GM18502 (cell line): ENCODE results near the gene STEAP3.

Source experiments
- ATAC-seq: cut with Tn5 transposase; IDR thresholded peaks from one replicate; pipeline ENCODE4 v1.9.1; 2021; ENCODE audit warnings: mild to moderate bottlenecking; ENCODE audit not compliant: unreplicated experiment, poor library complexity

STEAP3 gene

DNA sequence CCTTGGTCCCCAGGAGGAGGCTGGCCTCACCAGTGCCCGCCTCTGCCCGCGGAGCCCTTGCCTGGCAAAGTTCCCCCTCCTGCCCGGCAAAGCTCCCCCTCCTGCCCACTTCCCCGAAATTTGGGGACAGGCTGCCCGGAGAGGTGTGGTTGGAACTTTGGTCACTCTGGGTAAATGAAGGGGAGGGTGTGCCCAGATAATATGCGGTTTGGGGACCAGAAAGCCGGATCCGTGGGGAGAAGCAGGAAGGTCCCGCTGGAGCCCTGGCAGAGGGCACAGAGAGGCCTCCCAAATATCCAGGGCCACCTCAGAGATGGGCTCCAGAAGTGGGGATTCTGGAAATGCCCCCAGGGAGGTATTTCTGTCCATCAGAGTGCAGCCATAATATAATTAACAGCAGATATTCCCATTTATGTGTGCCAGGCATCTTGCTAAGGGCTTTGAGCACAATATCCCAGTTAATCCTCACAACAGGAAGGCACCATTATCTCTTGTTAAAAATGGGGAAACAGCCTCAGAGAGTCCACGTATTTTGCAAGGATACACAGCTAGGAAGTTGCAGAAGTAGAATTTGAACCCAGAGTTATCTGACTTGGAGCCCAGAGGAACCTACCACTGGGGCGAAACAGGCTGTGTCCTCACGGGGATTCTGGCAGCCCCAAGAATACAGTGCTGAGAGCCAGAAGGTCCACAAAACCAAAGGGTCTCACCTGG is 914 bp downstream of the STEAP3 start:
- no peak for ATAC-seq

- ATAC-seq = no peak
These were observed 1.7 kb downstream of the STEAP3 start for GRCh38 chr2:119225105-119225865.

DNA sequence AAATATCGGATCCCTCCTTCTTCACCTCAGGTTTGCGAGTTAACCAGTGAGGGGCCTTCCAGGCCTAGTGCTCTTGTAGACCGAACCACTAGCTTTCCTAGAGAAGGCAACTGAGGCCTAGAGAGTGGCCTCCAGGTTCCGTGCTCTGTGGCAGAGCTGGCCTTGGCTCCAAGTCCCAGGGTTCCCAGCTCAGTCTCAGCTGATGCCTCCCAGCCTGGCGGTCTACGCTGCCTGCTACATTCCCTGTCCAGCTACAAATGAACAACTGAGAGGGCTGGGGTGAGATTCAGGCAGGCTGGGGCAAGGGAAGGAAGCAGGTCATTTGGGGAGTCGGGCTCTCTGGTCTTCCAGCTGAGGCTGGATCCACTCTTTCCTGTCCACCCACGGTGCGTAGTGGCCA is 2.3 kb downstream of the STEAP3 start:
- ATAC-seq = no peak

- ATAC-seq = no peak
These were observed 3.7 kb downstream of the STEAP3 start for GRCh38 chr2:119227346-119227745.

DNA sequence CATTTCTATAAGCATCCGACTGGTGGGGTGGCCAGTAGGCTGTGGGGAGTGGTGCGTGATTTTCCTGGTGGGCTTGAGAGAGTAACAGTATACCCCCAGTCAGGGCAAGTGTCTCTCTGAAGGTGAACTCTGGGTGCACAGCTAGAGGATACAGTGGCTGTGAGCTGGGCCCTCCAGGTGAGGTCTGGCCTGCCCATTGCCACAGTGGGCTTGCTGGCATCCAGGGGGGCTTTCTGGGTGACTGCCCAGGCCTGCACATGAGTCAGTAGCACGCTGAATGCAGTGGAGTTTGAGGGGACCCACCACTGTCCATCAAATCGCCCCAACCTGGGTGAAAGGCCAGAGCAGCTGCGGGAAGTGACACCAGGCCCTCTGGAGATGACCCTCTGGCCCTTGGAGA is 4.5 kb downstream of the STEAP3 start:
- ATAC-seq = no peak

DNA sequence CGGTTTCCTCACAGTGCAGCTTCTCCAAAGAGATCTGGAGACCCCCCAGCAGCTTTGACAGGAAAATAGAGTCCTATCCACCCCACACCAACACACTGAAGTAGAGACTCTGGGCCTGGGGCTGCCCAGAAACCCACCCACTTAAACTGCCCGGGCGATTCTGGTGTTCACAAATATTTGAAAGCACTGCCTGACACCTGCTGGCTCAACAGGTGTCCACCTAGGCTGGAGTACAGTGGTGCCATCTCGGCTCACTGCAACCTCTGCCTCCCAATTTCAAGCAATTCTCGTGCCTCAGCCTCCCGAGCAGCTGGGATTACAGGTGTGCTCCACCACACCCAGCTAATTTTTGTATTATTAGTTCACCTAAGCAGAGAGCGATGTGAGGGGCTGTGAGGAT is 5.3 kb downstream of the STEAP3 start:
- no peak for ATAC-seq

GRCh38 chr2:119229716-119230115 is 6.1 kb downstream of the STEAP3 start:
- ATAC-seq = no peak

DNA sequence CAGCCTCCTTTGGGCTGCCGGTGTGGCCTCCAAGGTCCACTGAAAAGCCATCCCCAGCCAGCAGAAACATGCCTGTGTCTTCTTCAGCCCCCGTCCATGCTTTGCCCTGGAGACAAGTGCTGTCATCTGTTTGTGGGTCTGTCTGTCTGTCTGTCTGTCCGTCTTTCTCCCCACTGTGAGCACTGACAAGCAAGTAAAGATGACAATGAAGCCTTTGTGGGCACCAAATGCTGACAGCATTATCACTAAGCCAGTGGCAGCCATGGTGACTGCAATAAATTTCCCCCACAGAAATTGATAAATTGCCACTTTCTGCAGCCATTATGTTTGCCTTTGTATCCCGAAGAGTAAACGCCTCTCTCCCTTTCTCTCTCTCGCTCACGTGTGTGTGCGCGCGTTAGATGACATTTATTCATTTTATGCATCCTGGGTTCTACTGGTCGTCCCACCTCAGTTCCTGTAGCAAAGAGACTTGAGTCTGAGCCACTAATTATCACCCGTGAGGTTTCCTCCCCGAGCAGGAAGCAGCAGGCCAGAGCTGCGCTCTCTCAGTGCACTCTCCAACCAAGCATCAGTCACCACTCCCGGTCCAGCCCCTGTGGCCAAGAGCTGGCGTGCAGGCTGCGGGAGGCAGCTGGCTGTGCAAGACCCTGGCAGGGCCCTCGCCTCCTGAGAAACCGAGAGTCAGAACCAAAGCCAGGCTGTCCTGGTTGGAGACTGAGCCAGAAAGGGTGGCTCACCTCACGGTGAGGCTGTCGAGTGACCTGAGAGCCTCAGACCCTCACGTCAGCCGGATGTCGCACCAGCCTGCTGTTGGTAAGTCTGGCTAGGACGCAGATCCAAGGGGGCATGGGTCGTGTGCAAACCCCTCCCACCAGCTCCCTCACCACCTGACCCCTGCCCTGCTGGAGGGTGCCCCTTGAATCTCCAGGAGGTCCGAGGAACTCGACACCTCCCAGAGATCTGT is 6.9 kb downstream of the STEAP3 start:
- ATAC-seq = no peak

GRCh38 chr2:119231975-119232665 is 8.5 kb downstream of the STEAP3 start:
- peak; percentile 56 for ATAC-seq

DNA sequence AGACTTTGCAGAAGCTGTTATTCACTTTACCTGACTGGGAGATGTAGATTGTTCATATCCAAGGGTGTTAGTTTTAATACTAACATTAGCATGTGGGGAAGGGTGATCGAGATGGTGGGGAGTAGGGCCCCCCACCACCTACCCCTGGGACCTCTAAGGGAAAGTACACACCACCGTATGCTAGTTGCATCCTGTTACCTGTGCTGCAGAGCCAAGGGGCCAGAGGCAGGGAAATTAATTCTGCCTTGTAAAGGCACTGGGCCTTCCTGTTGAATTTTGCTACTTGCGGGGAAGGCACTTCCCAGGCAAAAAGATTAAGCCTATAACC is 9.0 kb downstream of the STEAP3 start:
- ATAC-seq = peak; percentile 41

DNA sequence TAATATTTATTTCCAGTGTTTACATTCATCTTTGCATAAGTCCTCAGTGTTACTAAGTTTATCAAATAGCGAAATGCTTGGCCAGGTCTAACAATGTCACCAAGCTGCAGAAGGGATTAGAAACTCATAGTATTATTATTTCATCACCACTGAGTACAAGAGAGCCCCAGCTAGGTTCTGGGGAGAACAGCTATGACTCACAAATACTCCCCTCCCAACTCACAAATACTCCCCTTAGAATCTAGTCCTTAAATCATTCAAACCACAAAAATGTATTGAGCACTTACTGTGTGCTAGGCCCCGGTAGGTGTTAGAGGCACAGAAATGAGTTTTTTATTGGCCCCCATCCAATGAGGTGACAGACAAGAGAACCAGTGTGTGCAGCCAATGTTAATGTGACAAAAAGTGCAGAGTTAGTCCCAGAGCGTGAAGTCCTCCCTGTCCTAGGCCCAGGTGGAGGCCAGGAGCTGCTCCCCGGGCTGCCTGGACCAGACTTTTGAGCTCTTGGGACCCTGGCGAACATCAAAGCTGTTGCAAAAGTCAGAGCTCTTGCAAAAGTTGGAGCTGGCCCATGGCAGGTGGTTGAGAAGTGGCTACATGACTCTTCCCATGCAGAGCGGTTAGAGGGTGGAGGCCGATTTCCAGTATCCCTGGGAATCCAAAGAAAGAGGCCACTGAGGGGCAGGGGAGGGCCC is 9.8 kb downstream of the STEAP3 start:
- peak; percentile 63 for ATAC-seq

DNA sequence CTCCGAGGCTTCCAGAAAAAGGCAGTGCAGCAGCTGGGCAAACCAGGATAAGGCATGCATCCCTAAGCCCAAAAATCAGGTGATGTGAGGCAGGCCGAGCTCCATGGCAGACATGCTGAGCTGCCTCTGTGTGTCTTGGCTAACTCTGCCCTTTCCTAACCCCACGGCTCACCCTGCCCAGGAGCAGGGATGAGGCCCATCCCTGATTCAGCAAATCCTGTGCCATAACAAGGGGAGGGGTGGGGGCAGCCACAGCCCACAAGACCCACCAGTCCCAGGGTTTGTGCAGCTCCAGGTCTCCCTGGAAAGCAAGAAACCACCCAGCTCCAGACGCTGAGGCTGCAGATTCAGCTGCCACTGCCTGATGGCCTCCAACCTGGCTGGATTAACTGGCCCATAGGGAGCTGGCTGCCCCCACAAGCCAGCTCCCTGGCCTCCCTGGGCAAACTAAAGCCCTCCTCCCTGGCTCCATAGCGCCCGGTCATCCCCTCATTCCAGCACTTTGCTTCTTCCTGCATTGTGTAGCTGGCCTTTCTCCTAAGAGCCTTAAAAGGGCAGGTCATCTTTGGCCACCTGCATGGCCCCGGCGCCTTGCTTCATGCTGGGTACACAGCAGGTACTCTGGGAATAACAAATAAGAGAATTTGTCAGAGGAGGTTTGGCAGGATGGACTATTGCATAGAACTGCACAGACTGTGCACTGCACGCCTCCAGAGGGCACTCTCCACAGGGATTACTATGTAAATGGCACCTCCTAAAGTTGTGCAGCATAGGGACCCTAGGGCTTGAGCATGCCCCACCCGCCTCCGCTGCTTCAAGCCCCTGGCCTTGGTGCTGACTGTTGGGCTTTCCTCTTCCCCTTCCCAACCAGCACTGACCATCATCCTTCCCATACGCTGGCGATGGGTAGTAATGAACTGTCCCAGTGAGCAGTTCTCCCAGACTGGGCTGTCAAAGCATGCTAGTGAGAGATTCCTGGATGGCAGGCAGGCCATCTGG is 10.7 kb downstream of the STEAP3 start:
- no peak for ATAC-seq

DNA sequence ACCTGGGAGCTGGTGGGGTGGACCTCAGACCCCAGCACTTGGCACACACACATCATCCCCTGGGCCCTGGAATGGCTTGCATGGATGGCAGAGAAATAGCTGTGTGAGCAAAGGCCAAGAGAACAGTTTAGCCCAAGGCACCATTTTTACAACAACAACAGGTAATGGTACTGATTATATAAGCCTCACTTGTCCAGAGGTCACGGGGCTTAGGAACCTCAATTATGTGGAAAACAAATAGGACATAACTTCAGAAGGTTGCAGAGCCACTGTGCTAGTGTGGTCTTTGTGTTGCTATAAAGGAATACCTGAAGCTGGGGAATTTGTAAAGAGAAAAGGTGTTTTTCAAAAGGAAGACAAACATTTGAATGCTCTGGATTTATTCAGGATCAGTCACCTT is 13.2 kb downstream of the STEAP3 start:
- no peak for ATAC-seq

DNA sequence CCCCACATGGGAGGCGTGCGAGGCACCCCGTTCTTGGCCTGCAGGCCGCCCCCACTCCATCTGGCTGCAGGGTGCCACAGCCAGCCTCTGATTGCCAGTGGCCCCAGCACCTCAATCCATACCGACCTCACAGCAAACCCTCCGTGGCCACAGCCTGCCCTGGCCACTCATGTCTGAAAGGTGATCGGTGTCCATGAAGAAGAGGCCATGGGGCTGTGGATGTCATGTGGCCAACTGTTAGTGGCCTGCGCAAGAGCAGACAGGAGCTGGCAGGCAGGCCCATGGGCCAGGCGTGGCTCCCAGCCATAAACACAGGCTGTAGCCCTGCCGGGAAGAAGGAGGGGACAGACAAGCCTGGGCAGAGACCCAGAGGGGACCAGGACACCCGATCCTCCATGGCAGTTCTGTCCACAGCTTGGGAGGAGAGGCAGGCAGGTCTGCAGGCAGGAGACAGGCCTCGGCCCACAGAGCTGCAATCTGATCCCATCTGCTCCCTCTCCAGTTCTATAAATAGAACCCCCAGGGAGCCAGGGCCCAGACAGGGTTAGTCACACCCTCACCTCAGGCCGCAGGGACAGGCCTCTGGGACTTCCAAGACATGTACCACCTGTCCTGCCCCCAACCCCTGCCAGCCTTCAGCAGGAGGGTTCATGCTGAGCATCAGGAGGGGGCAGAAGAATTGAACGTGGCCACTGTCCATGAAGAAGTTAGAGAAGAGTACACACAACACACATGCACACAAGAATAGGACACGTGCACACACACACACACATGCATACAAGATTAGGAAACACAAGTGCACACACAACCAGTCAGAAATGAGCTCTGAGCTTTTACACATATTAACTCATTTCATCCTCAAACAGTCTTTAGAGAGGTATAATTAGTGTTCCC is 16.9 kb downstream of the STEAP3 start:
- ATAC-seq = no peak

DNA sequence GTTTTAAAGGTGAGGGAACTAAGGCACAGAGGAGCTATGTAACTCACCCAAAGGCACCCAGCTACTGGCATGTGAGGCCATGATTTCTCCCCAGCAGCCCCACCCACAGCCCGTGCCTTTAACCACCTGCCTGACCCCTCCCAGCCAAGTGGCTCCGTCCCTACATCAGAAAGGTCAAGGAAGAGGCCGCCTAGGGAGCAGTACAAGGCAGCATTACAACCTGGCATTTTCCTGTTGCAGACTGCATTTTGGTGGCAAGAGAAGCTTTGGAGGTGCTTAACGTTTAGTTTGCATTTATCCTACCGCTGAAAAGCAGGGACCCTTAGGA is 17.5 kb downstream of the STEAP3 start:
- ATAC-seq = no peak

DNA sequence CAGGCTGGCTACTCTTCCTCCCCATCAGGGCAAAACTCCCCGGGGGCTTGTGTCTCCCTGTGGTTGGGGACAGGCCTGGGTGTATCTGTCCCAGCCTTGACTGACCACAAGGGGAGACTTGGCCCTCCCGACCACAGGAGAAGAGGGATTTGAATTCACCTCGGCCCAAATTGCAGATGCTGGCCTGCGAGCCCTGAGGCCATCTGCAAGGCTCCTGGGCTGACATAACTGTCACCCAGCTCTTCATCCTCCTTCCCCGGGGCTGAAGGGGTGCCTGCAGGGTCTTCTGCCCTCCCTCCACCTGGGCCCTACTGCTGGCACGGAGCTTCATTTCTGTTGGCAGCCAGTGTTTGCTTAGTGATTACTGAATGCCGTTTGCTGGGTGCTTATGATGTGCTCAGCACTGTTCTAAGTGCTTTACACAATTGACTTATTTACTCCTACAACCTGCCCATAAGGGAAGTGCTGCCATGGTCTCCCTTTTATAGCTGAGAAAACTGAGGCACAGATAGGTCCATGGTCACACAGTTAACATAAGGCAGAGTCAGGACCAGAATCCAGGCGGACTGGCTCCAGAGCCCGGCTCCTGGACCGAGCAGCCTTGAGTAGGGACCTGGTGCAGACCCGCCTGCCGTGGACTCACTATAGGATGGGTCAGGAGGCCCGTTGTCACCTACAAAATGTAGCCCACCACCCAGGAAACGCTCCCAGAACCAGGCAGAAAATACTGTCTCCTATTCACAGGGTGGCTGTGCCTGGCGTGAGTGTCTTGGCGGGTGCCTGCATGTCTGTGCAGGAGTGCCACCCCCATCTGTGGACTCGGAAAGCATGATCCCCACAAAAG is 18.9 kb downstream of the STEAP3 start:
- no peak for ATAC-seq

GRCh38 chr2:119243621-119244020 is 20.0 kb downstream of the STEAP3 start:
- ATAC-seq = no peak
